Fibroblast of peridontal ligament (primary cell): Measurements from ENCODE around the gene TMA7B.
A peak's percentile ranks its signal among the peaks of the same experiment; 100 is the strongest.

ENCODE experiments used
- DNase-seq: peaks from one replicate; pipeline ENCODE4 v3.0.0-alpha.2; 2010; ENCODE audit errors: extremely low read depth

Gene TMA7B

DNA sequence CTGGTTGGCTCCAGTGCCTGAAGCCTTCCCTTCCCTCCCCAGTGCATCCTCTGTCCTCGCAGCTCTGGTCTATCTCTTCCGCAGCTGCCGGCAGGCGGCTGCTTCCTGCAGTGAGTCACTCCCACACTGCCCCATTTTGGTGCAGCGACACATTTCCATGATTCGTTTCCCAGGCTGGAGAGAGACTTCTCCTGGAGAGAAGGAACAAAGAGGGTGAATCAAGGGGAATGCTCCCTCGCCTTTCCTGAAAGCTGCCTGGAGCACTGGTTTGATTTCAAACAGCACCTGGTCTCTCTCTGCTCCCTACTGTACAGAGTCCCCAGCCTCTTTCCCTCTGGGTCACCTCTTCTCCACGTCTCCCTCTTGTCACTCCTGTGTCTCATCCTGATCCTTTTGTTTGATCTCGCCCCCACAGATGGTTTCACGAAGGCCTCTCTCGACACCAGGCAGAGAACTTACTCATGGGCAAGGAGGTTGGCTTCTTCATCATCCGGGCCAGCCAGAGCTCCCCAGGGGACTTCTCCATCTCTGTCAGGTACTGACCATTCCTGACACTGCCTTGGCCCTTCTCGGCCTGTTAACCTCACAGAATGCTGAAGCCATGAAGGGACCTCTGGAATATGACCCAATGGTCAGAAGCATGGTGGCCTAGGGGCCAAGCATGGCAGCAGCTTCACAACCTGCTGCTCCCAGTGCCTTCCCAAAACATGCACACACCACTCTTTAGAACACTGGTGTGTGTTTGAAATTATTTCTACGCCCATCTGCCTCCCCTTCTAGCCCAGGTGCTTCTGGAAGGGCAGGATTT, at the start of gene TMA7B:
TSS of gene TMA7B (plus strand) at position 758 of the 808 bp plus-strand sequence. CDS start 3,978 bp downstream, outside the sequence.
- DNase-seq: peak; percentile 6

DNA sequence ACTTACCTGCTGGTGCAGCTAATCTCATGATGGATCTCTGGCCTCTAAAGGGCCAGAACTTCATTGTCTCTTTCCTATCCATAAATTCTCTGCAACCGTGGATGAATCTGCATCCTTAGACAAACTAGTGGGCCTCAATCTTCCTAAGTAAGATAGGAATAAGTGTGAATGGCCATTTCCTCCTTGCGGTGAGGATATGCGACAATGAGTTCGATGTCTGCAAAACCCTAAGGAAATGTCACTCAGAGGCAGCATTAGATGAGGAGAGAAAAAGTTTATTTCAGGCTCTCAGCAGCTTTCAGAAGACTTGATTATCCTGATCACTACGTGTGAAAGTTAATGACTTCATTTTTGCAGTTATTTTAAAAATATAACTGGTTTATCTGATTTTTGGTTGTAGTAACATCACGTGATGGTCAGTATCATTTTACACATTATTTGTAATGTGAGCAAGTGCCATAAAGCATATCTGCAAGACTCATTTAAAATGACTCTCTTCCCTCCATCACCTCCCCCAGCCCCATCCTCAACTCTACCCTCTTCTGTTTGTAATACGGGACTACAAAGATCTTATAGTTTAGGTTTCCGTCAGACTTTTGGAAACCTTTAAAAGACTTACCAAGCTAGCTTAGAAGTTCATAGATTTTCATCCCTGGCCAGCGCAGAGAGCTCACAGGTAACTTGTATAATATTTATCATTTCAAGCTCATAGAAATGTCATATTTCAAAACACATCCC, 49.2 kb upstream of the TMA7B start:
- no peak for DNase-seq

DNA sequence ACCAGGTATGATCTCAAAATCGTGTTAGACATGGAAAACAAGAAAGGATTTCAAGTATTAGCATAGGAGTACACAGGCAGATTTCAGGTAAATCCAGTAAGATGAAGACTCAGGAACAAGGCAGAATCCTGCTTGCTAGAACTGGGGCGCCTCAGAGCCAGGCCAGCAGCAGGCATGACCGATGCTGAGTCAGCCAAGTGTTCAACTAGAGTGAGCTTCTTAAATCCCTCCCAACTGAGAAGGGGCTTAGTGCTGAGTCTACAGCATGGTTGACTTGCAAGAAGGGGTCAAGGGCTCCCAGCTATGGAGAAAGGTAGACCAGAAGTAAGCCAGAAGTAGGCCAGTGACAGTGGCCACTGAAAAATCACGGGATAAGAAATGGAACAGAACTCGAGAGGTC, 46.9 kb upstream of the TMA7B start:
- no peak for DNase-seq

DNA sequence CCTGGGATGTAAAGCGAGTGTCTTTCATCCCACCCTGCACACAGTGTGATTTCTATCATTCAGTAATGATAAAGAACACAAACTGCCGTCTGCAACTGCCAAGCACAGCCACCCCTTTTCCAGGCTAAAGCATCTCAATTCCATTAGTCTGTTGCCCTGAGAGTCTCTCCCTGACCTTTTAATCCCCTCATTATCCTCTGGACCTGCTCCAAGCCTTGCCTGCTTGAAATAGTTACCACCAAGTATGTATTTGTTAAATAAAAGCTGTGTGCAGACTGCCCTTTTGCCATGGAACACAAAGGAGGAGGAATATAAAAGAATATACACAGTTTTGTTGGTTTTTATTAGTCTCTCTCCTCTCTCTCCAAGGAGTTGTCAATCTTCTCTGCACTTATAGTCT, 46.3 kb upstream of the TMA7B start:
- no peak for DNase-seq

DNA sequence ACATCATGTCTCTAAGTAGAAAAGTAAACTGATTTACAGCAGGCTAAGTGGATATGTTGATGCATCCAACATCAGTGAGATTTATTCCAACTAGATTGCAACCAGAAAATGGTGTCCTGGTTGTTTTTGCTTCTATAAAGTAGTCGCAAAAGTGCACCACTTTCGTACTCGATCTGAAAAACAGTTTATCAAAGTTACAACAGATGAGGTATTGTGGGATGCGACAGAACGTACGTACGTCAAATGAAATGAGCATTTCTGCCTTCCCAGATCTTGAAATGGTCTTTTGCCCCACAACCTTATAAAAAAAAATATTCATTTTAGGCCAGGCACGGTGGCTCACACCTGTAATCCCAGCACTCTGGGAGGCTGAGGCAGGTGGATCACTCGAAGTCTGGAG, 45.6 kb upstream of the TMA7B start:
- no peak for DNase-seq

DNA sequence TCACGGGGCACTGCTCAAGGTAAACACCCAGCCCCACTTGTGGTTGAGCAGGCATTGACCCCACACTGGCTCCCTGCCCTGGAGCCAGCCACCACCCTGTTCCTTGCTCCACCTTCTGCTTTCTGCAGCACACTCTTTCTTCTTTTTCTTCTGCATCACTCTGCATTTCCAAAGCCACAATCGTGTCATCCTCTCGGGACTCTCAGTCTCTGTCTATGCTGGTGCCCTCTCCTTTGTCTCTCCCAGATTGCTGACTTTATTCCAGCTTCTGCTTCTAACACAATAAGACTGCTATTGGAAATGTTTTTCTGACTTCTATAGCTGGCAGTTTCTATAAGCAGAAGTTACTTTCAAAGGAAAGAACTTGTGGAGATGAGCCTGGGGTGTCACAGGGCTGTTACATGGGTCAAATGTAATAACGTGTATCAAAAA, 44.9 kb upstream of the TMA7B start:
- no peak for DNase-seq

DNA sequence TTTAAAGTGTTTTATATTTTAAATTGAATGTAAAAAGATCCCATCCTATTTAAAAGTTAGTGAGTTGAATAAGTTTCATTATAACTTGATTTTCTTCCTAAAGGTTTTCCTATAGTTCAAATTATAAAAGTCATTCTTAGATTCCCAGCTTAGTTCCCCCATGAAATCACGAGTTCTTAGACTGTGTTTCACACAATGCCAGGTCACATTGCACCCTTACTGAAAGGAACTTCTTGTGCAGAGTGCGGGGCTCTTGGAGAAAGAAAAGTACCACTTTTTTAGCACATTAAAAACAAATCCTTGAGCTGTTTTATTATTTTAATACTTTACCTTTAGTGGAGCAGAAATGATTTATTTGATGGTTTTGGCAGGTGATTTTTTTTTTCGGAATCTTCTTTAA, 43.7 kb upstream of the TMA7B start:
- no peak for DNase-seq

DNA sequence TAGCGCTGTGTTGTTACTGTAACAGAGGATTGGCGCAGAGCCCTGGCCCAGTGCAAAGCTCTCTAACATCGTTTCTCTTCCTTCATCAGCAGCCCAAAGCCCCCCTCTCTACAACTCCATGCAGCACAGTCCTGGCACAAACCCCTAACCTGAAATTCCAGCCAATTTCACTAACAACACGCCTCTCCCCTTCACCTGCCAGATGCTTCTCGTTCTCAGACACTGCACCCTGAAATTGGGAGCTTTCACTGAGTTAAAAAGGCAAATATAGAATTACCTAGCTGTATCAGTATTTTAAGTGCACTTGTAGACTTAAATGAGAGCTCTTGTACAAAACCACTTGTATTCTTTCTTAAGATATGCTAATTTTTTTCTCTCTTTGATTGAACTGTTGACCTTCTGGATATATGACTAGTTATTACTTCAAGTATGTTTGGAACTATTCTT, 43.0 kb upstream of the TMA7B start:
- DNase-seq: no peak

DNA sequence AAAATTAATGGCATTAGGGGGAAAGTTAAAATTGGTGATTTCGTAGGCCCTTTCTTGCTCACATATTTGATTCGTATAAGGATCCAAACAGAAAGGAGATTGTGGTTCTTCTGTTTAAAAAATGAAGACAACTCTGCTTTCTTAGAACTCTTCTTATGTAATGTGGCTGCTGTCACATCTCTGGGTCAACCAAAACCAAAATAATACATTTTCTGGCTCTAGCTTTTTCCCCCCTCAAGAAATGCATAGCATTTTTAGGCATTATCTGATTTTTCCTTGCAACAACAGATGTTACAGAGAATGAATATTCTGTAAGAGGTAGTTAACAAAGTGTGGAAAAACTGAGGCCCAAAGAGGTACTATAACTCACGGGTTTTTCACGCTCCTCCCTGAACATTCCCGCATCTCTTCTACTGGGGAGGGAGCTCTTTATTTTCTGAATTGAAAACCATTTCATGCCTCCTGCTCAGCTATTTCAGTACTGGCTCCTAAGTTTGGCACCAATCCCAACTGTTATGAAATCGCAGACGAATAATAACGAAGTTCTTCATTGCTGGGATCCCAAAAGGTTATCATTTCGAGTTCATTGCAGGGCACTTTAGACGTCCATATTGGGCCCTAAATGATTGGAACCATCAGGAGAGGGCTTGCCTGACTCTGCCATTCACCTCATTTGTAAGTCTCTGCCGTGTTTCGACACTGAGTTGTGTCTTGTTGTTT, 42.3 kb upstream of the TMA7B start:
- DNase-seq: no peak

DNA sequence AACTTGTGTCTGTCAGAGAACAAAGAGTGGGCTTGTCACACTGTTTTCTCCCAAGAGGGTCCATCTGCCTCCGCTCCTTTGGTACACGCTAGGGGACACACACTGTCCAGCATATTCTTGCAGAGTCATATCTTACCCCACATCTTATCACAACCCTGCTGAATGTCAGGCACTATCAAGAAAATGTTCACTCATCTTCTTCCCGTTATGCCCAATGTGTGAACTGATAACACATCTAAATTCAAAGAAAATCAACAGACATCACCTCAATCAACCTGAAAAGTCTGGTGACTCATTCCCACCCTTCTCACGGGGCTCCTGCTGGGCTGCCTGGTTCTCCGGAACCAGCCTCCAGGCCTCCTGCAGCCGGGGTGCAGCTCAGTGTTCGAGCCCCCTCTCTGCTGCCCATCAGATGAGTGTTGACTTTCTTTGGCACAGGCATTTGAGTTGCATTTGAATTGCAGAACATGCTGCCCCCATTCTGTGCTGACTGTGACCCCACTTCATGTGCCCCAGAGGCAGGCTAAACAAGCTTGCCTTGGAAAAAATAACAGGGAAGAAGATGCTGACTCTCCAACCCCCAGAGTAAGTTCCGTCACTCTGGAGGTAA, 40.0 kb upstream of the TMA7B start:
- DNase-seq: no peak

DNA sequence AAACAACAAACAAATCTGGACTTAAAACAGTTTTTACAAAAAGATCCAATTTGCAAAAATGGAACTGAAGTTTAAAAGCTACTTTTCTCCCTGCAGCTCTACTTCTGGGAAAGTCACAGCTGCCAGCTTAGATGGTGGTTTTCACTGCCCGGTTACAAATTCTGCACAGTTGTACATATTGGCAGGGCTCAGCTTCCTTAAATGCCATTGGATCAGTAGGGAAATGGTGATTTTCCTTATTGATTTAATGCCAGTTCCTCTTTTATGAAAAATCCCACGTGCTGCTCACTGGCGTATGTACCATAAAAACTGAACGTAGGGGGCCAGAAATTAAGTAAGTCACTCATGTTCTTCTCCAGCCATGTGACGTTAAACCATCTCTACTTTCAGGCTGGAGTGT, 36.5 kb upstream of the TMA7B start:
- DNase-seq: no peak

DNA sequence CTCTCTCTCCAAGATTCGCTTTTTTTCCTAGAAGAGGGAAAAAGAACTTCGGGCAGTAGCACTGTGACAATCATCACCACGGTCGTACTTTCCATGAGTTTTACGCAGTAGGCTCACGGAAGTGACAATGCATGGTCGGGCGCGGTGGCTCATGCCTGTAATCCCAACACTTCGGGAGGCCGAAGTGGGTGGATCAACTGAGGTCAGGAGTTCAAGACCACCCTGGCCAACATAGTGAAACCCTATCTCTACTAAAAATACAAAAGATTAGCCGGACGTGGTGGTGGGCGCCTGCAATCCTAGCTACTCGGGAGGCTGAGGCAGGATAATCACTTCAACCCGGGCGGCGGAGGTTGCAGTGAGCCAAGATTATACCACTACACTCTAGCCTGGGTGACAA, 35.9 kb upstream of the TMA7B start:
- DNase-seq: no peak

DNA sequence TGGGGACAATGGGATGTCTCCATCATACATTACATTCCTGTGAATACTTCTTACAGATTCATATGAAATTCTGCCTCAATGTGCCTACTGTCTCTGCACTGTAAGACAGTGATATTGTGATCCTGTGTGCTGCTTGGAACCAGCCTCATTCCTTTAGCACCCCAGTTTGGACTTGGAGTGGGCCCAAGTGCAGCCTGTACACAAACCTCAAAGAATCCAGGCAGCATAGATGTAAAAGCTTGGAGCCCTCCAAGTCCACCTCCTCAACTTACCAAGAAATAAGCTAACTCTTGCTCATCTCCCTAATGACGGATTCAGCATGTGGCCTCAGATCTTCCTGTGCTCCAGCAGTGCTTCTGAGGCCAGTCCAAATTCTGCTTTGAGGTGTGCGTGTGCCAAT, 34.9 kb upstream of the TMA7B start:
- no peak for DNase-seq

DNA sequence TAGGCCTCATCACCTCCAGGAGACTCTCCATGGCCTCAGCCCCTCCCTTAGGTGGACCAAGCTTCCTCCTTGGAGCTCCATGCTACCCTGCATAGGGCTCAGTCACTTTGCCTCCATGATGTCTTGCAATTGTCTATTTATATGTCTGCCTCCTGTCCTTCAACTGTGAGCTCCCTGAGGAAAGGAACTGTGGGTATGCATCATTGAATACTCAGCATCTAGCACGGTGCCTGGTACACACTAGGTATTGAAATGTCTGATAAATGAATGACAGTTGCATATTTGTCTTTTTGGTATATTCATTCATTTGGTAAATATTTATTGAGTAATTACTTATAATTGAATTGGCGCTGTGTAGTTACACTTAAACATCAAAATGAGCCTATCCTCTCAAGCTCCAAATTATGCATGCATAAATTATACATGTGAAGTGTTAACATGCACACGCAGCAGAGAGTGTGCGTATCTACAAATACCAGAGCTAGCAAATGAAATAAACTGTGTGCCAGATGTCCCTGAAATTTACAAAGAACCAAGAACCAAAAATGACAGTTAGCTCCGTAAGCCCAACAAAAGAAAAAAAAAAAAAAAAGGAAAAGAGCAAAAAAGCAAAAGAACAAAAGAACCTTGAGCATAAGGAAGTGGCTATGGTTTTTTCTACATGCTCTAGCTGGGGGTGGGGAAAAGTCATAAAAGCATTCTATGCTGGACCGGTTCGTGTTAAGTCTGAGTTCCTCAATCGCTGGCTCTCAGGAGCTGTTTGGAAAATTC, 34.1 kb upstream of the TMA7B start:
- no peak for DNase-seq

DNA sequence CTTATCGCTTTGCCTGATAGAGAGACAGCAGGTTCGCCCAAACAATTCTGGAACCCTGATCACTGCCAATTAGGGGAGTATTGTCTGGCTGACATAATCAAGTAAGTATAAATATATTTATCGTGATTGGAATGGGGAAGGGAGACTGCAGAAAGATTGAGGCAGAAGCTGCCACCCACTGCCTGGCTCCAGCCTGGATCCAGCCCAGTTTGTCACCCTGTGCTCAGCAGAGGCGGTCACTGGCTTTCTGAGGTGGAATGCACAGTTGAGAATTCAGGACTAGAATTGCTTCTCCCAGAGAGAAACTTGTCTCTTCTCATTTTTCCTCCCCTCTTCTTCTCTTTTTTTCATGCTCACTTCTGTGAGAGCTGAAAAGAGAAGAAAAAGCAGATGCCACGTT, 33.4 kb upstream of the TMA7B start:
- DNase-seq: no peak

DNA sequence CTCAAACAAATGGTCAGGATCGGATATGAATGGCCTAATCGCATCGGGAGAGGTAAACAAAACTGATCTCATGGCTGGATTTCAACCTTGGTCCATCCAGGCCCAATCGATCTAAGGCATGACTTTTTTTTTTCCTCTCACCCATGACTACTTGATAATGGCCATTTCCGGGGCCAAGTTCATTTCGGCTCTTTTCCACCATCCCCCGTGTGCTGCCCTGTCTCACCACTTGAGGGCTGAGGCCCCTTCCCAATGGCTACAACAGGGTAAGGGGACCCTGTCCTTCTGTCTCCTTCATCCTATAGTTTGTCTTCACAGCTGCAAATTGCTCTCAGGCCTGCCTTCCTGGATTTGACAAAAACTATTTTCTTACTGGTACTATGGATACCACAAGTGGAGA, 32.7 kb upstream of the TMA7B start:
- no peak for DNase-seq

DNA sequence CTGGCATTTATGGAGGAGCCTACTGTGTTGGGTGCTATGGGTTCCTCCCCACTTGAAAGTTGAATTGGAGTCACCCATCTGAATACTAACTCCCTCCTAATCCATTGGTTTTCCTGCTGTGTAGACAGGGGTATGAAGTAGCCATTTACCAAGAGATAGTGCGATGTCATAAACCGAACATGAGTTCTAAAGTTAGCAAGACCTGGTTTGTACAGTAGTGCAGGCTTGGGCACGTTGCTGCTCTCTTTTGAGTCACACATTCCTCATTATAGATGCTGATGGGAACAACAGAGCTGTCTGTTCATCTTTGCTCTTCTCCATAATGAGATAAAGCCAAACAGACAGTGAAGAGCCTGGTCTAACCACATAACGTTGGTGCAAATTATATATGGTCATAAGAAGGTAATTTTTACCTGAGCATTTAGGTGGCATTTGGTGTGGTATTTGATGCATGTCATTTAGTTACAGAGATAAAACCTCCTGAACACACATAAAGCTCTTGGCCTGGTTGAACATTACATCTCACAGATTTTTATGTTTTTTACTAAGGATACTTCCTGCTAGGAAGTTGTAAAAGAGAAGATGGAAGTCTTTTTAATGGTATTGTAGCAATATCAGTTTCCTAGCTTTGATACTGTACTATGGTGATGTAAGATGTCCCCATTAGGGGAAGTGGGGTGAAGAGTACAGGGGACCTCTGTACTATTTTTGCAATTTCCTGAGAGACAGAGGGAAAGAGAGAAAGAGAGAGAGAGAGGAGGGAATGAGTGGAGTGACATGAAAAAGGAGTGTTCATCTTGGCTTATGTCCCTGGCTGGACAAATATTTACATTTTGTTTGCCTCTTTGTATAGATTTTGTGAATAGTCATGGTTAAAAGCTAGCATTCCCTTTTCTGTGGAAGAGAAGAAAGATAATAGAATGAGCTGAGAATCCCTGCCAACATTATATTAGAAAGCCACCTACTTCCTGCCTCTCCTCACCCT, 31.4 kb upstream of the TMA7B start:
- no peak for DNase-seq

DNA sequence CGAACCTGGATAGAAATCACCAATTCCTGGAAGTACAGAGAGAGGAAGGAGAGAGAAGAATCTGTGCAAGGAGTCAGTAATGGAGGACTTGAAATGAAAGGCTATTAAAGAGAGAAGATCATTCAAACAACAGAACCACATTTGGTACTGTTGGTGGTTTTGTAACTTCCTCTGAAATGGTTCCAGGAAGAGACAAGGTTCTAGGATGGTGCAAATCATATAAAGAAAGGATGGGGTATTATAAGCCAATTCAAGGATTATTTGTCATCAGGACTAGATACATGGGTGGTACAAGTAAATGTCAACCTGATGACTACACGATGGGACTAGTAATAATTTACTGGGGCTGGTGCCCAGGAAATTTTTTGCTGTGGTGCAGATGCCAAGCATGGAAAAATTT, 28.9 kb upstream of the TMA7B start:
- no peak for DNase-seq

DNA sequence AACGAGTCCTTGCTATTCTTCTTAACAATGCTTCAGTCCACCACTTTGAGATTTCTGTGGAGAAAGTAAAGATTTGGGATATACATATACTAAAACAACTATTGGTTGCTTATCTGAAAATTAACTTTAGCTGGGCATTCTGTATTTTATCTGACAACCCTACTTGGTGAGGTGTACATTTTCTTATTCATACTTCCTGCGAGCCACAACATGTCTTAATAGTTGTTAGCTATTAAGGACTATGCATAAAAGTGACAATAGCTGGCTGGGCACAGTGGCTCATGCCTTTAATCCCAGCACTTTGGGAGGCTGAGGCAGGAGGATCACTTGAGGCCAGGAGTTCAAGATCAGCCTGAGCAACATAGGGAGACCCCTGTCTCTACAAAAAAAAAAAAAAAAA, 28.0 kb upstream of the TMA7B start:
- DNase-seq: no peak
